Endothelial cell of umbilical vein (primary cell): ENCODE data around the gene RAMACL. TPM values are rescaled to one million over a fixed set of nuclear protein-coding genes. Genes with fewer than 3 reads are reported as not detected.

Experiments
- BruUV-seq: library from RNA; stranded (reverse); fragments of 400-500 nt; replicated peaks from 2 replicates; lab custom pipeline; 2021; lab: Mats Ljungman, UMichigan
- CTCF ChIA-PET: fragments of 300-600, 350-600 bp; sonication (Branson Sonifier 250); formaldehyde crosslinking; loops from one replicate; lab custom pipeline; 2021; ENCODE audit warnings: antibody characterized with exemption, inconsistent platforms; lab: Charles Lee
- POLR2A ChIA-PET: fragments of 300-600, 350-600 bp; sonication (Branson Sonifier 250); formaldehyde crosslinking; loops from one replicate; lab custom pipeline; 2021; ENCODE audit warnings: antibody characterized with exemption, inconsistent platforms; lab: Charles Lee
- DNase-seq: peaks from one replicate; pipeline ENCODE4 v3.0.0-alpha.2; 2011; ENCODE audit warnings: low read depth, low spot score
- FAIRE-seq: peaks from 2 replicates; lab custom pipeline; 2011; peaks lifted over from hg19 to GRCh38; lab: Jason Lieb, UNC
- H2AFZ ChIP-seq: 2 replicates; pipeline ENCODE4 v1.6.0; 2012; ENCODE audit warnings: low read depth, low read length, control low read depth, inconsistent platforms
- H3K27ac ChIP-seq: 2 replicates; pipeline ENCODE4 v1.5.1; 2011; ENCODE audit warnings: low read depth, mild to moderate bottlenecking, control low read depth, low read length, moderate library complexity; ENCODE audit not compliant: insufficient read depth
- H3K27me3 ChIP-seq, 2 experiments: 2 replicates each; pipeline versions ENCODE4 v1.6.0 to v1.6.1; 2011; ENCODE audit warnings: low read length in 2 of 2, mixed read lengths in 1 of 2; ENCODE audit not compliant: control insufficient read depth in 2 of 2, insufficient read depth in 2 of 2
- H3K36me3 ChIP-seq, 2 experiments: 2 replicates in 1 of 2; 3 replicates in 1 of 2; pipeline ENCODE4 v1.5.1; 2011; ENCODE audit warnings: low read length in 2 of 2, mild to moderate bottlenecking in 1 of 2, moderate library complexity in 1 of 2; ENCODE audit not compliant: control insufficient read depth in 2 of 2, insufficient read depth in 2 of 2; ENCODE audit errors: extremely low read depth in 1 of 2
- H3K4me1 ChIP-seq: 3 replicates; pipeline ENCODE4 v1.5.1; 2011; ENCODE audit warnings: mild to moderate bottlenecking, low read length; ENCODE audit not compliant: control insufficient read depth, insufficient read depth; ENCODE audit errors: extremely low read depth
- H3K4me2 ChIP-seq: 2 replicates; pipeline ENCODE4 v1.6.1; 2011; ENCODE audit warnings: low read length, control low read depth, mixed read lengths; ENCODE audit not compliant: insufficient read depth
- H3K4me3 ChIP-seq, 3 experiments: fragments of 200-600 bp in 1 of 3; sonication (generic), shearing (Covaris generic) in 1 of 3; replicated peaks in 1 of 3; 2 replicates each; pipeline ENCODE4 v1.5.1; 2011 to 2016; ENCODE audit warnings: control low read depth in 3 of 3, low read length in 3 of 3, mild to moderate bottlenecking in 2 of 3, inconsistent platforms in 1 of 3, low read depth in 1 of 3, moderate library complexity in 1 of 3; ENCODE audit not compliant: insufficient read depth in 1 of 3
- H3K79me2 ChIP-seq: 2 replicates; pipeline ENCODE4 v1.6.0; 2012; ENCODE audit warnings: low read length, inconsistent platforms; ENCODE audit not compliant: control insufficient read depth, insufficient read depth
- H3K9ac ChIP-seq: replicated peaks from 2 replicates; pipeline ENCODE3; 2011; ENCODE audit warnings: low read length, control low read depth; ENCODE audit not compliant: insufficient read depth; ENCODE audit errors: extremely low read depth
- H3K9me1 ChIP-seq: replicated peaks from 3 replicates; pipeline ENCODE4 v1.6.0; 2011; ENCODE audit warnings: mild to moderate bottlenecking, low read length; ENCODE audit not compliant: control insufficient read depth, insufficient read depth; ENCODE audit errors: extremely low read depth
- H3K9me3 ChIP-seq: replicated peaks from 2 replicates; pipeline ENCODE4 v1.5.1; 2012; ENCODE audit warnings: low read length, inconsistent platforms; ENCODE audit not compliant: control insufficient read depth, insufficient read depth
- H4K20me1 ChIP-seq: replicated peaks from 2 replicates; pipeline ENCODE3; 2011; ENCODE audit warnings: mild to moderate bottlenecking, low read length; ENCODE audit not compliant: control insufficient read depth, insufficient read depth; ENCODE audit errors: extremely low read depth
- EZH2 ChIP-seq: IDR thresholded peaks from 2 replicates; pipeline ENCODE4 v1.6.1; 2012; ENCODE audit warnings: borderline replicate concordance, low read depth, mild to moderate bottlenecking, moderate library complexity, low read length, inconsistent platforms; ENCODE audit not compliant: severe bottlenecking
- FOS ChIP-seq: IDR thresholded peaks from 2 replicates; pipeline ENCODE4 v1.6.1; 2011; ENCODE audit warnings: mild to moderate bottlenecking, low read length, moderate library complexity, borderline replicate concordance; ENCODE audit not compliant: insufficient read depth
- GATA2 ChIP-seq: IDR thresholded peaks from 2 replicates; pipeline ENCODE4 v1.7.0; 2011; ENCODE audit warnings: low read depth, mild to moderate bottlenecking, moderate library complexity, mixed read lengths, low read length; ENCODE audit not compliant: insufficient read length, insufficient read depth
- JUN ChIP-seq: IDR thresholded peaks from 2 replicates; pipeline ENCODE4 v1.6.1; 2011; ENCODE audit warnings: borderline replicate concordance, low read depth; ENCODE audit not compliant: insufficient read length, insufficient read depth
- MYC ChIP-seq: IDR thresholded peaks from one replicate; pipeline ENCODE4 v1.6.1; 2011; ENCODE audit warnings: mild to moderate bottlenecking, low read depth, low read length
- POLR2A ChIP-seq: IDR thresholded peaks from 2 replicates; pipeline ENCODE4 v1.6.1; 2012; ENCODE audit warnings: low read depth, mild to moderate bottlenecking, control low read depth, low read length
- POLR2AphosphoS5 ChIP-seq: IDR thresholded peaks from 2 replicates; pipeline ENCODE4 v1.6.1; 2012; ENCODE audit warnings: low read depth, mild to moderate bottlenecking, control low read depth, low read length, moderate library complexity; ENCODE audit not compliant: insufficient read depth
- dilution Hi-C: fragments of 300-500 bp; cut with MboI; formaldehyde crosslinking; loops from one replicate; pipeline ENCODE4 v1.15.0; 2019; ENCODE audit warnings: low sequenced_read_pairs; ENCODE audit not compliant: extremely low pct_ligation_motif_present
- intact Hi-C: fragments of 100-400 bp; cut with micrococcal nuclease; formaldehyde crosslinking; loops from one replicate; pipeline ENCODE4 v1.10.0; 2022
- polyA plus RNA-seq, 4 experiments: library from polyadenylated mRNA; depleted of rRNA in 3 of 4; stranded (reverse) in 3 of 4; unstranded in 1 of 4; fragments of >200 nt; gene quantifications; 2 replicates each; pipeline versions ENCODE4 v1.2.1 to v1.2.3, GENCODE V29; 2011 to 2012; ENCODE audit warnings: missing spikeins in 1 of 4
- total RNA-seq: library from RNA; stranded (reverse); gene quantifications from 2 replicates; pipeline ENCODE4 v1.2.3, GENCODE V29; 2021
- TF ChIP-seq, protein P1 (sequence below), 2 donors: IDR thresholded peaks; 1 replicate in 1 of 2; 2 replicates in 1 of 2; pipeline ENCODE4 v1.5.1; 2011; ENCODE audit warnings: low read length in 2 of 2, mild to moderate bottlenecking in 2 of 2, moderate library complexity in 2 of 2, control low read depth in 1 of 2, inconsistent platforms in 1 of 2, low read depth in 1 of 2; ENCODE audit not compliant: insufficient read depth in 1 of 2; ENCODE audit errors: extremely low read depth in 1 of 2
- TF ChIP-seq, protein P2 (sequence below): IDR thresholded peaks from 2 replicates; pipeline ENCODE4 v1.6.1; 2011; ENCODE audit not compliant: insufficient read depth, insufficient read length

The RAMACL gene
- total and polyA plus RNA-seq, 2 donors (not counting 3 experiments of a cell fraction or from before 2014, with no cell fraction given): 0.17 to 5.3 TPM

DNA sequence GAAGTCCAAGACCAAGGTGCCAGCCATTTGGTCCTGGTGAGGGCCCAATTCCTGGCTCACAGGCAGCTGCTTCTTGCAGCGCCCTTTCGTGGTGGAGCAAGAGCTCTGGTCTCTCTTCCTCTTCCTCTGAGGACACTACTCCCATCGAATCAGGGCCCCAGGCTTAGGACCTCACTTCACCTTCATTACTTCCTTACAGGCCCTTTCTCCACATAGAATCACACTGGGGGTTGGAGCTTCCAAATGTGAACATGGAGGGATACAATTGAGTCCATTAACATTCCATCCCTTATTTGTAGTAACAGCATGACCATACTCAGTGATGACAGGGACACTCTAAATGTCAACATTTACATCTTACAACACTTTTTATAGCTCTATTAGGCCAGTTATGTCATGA lies 2.3 kb downstream of the RAMACL start:
- Histone ChIP-seq H4K20me1 (no peaks in the 10 kb centered on the region), H3K4me1 (peaks cover 24% of the 10 kb centered on the region), H3K36me3 (no peaks in the 10 kb centered on the region), H3K4me3 (no peak overlapping the region), H3K4me2 (no peak overlapping the region), H2AFZ (no peak overlapping the region), H3K79me2 (peaks cover 3% of the 10 kb centered on the region), H3K27ac (no peak overlapping the region), H3K27me3 (no peaks in the 10 kb centered on the region), H3K9ac (no peak overlapping the region), H3K9me1 (no peaks in the 10 kb centered on the region), H3K9me3 (no peaks in the 10 kb centered on the region)
- no TSS peak for BruUV-seq
- TF ChIP-seq, protein P1, sequence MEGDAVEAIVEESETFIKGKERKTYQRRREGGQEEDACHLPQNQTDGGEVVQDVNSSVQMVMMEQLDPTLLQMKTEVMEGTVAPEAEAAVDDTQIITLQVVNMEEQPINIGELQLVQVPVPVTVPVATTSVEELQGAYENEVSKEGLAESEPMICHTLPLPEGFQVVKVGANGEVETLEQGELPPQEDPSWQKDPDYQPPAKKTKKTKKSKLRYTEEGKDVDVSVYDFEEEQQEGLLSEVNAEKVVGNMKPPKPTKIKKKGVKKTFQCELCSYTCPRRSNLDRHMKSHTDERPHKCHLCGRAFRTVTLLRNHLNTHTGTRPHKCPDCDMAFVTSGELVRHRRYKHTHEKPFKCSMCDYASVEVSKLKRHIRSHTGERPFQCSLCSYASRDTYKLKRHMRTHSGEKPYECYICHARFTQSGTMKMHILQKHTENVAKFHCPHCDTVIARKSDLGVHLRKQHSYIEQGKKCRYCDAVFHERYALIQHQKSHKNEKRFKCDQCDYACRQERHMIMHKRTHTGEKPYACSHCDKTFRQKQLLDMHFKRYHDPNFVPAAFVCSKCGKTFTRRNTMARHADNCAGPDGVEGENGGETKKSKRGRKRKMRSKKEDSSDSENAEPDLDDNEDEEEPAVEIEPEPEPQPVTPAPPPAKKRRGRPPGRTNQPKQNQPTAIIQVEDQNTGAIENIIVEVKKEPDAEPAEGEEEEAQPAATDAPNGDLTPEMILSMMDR (IDR thresholded peaks at IDR 0.05; ENCODE audit: extremely low read depth in 1 of 2, insufficient read depth in 1 of 2, low read depth in 1 of 2, low read length in 2 of 2): no peak
- TF ChIP-seq, protein P2, sequence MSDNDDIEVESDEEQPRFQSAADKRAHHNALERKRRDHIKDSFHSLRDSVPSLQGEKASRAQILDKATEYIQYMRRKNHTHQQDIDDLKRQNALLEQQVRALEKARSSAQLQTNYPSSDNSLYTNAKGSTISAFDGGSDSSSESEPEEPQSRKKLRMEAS: no peak
- dilution Hi-C loops (no loop called here), intact Hi-C loops (no loop called here)
- CTCF ChIA-PET: interaction anchor here (0.8 to 1.4 kb wide), 5 partner anchors 17 to 49 kb away, joined by 3 to 5 read pairs (median 4); no protein-coding TSS in a partner anchor
- POLR2A ChIA-PET: no interaction called here
- DNase-seq (no peak), FAIRE-seq (no peak)

DNA sequence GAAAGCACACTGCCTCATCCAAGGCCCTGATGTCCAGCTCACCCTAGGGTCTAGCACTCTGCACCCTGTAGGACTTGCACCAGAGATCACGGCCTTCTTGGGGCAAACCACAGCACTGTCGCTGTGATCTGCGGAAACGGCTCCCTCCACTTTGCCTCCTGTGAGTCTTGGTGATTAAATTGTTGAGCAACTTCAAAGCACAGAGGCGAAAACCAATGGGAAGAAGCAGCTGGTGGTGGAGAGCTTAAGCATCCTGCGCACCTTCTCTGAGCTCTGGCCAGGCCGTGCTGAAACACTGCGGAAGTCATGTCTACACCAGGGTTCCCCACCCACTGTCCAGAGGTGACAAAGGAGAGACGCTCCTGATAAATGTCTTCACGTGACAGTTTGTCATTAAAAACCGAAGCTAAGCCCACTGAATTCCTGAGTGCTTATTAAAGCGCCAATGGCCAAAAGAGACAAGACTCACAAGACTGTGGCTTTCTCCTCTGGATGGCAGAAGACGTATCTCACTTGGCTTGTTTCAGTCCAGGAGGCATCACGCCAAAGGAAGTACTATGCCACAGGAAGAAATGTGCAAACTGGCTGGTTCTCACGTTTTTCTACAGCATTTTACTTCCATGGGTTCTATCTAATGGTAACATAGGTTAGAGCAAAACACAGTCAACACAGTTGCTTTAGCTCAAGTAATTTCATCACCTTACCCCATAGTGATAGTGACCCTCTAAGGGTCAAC lies 3.1 kb downstream of the RAMACL start:
- peaks cover 17% of the 10 kb centered on the region for H3K4me1 ChIP-seq
- BruUV-seq: no TSS peak
- H3K36me3 ChIP-seq: no peaks in the 10 kb centered on the region
- no peak overlapping the region for H3K9ac ChIP-seq
- H3K9me1 ChIP-seq: no peaks in the 10 kb centered on the region
- intact Hi-C loops (no loop called here), dilution Hi-C loops (no loop called here)
- H3K27me3 ChIP-seq: no peaks in the 10 kb centered on the region
- ChIA-PET CTCF (interaction anchor here (0.8 to 1.4 kb wide), 6 partner anchors 16 to 192 kb away, joined by 3 to 5 read pairs (median 4); partner anchors contain the start of gene RPS6KA2), POLR2A (no interaction called here)
- H3K9me3 ChIP-seq: no peaks in the 10 kb centered on the region
- TF ChIP-seq, protein P2: no peak
- TF ChIP-seq, protein P1 (IDR thresholded peaks at IDR 0.05; ENCODE audit: extremely low read depth in 1 of 2, insufficient read depth in 1 of 2, low read depth in 1 of 2, low read length in 2 of 2): no peak
- no peak for TF ChIP-seq MYC
- no peak for TF ChIP-seq JUN
- TF ChIP-seq FOS: no peak
- no peak for TF ChIP-seq POLR2AphosphoS5
- TF ChIP-seq GATA2: no peak
- no peak for TF ChIP-seq POLR2A
- TF ChIP-seq EZH2: no peak
- H3K4me3 ChIP-seq: no peak overlapping the region
- H3K4me2 ChIP-seq: no peak overlapping the region
- H4K20me1 ChIP-seq: no peaks in the 10 kb centered on the region
- DNase-seq (no peak), FAIRE-seq (no peak)
- no peaks in the 10 kb centered on the region for H3K79me2 ChIP-seq
- no peak overlapping the region for H2AFZ ChIP-seq
- H3K27ac ChIP-seq: no peak overlapping the region
